Germinal center (tissue), 1 donor: ENCODE results near the gene IRF1.
"Not testable (repeated sequence)": the region's sequence is repeated elsewhere in the genome, so short reads cannot be mapped to it uniquely, and the experiment has no call there.

Source experiments
- DNase-seq: peaks from one replicate; pipeline ENCODE4 v3.0.0; 2012; ENCODE audit warnings: mixed read lengths, low spot score

IRF1 gene

DNA sequence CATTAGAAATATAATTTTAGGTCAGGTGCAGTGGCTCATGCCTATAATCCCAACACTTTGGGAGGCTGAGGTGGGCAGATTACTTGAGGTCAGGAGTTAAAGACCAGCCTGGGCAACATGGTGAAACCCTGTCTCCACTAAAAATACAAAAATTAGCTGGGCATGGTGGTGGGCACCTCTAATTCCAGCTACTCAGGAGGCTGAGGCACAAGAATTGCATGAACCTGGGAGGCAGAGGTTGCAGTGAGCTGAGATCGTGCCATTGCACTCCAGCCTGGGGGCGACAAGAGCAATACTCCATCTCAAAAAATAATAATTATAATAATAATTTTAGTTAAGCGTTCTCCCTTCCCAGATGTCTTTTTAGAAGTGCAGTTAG, 52.3 kb downstream of the IRF1 start:
- DNase-seq, result not testable (repeated sequence)

- peak; percentile 76 for DNase-seq
Observed at GRCh38 chr5:132437604-132438266, 52.8 kb downstream of the IRF1 start.

- no peak for DNase-seq
Observed at GRCh38 chr5:132436936-132437335, 53.6 kb downstream of the IRF1 start.

- DNase-seq, result no peak
Observed at GRCh38 chr5:132435886-132436285, 54.7 kb downstream of the IRF1 start.

- no peak for DNase-seq
Observed at GRCh38 chr5:132435447-132435846, 55.1 kb downstream of the IRF1 start.

DNA sequence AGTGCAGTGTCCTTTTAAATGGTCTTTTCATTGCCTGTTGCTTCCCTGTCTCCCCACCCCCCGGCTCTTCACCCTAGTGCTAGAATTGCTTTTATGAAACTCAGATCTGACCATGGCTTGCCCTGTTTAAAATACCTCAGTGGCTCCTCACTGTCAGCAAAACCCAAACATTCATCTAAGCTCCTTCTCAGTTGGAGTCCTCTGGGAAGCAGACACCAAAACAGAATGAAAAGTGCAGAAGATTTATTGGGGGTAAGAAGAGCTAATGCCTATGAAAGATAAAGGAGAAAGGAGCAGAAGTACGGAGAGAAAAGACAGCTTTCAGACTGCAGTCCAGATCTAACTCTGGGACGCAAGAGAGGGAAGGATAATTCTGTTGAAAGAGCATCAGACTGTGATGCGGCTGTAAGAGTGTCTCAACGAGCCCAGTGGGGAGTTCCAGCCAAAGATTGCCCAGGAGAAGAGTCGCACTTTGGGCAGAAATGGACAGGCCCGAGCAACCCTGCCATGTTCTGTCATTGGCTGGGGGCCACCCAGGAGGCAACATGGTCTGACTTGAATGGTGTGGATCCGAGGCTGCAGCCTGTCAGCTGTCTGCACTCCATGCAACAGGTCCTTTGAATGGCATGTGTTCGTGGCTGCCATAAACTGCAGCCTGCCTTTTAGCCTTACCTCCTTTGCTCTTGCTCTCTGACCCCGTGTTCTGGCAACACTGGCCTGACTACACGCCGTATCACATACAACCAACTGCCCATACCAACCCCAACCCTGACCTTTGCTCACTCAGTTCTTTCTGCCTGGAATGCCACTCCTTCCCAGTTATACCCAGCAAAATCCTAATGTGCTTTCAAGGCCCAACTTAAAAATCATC, 55.9 kb downstream of the IRF1 start:
- no peak for DNase-seq

GRCh38 chr5:132433141-132433540, 57.4 kb downstream of the IRF1 start:
- DNase-seq, result no peak

- no peak for DNase-seq
Observed at GRCh38 chr5:132431632-132432031, 58.9 kb downstream of the IRF1 start.
